OCI-LY7 (cell line): ENCODE data around the gene LUC7L2. TPM values are rescaled to one million over a fixed set of nuclear protein-coding genes. Genes with fewer than 3 reads are reported as not detected.

Experiments used
- BruUV-seq: library from RNA; stranded (reverse); fragments of 400-500 nt; replicated peaks from 2 replicates; lab custom pipeline; 2021; lab: Mats Ljungman, UMichigan
- CTCF ChIA-PET: fragments of 300-600 bp; sonication (Branson Sonifier 250); formaldehyde crosslinking; loops from one replicate; lab custom pipeline; 2022; ENCODE audit warnings: antibody characterized with exemption; ENCODE audit not compliant: unreplicated experiment; lab: Charles Lee
- POLR2A ChIA-PET: fragments of 300-600 bp; sonication (Branson Sonifier 250); formaldehyde crosslinking; loops from one replicate; lab custom pipeline; 2022; ENCODE audit warnings: antibody characterized with exemption; lab: Charles Lee
- DNase-seq: peaks from one replicate; pipeline ENCODE4 v3.0.0-alpha.2; 2015; ENCODE audit warnings: low spot score
- H2AFZ ChIP-seq: fragments of 200-600 bp; sonication (generic), shearing (Covaris generic); 2 replicates; pipeline ENCODE4 v1.6.1; 2014; ENCODE audit warnings: mild to moderate bottlenecking, antibody characterized with exemption, low read length, moderate library complexity
- H3K27ac ChIP-seq: fragments of 200-600 bp; sonication (generic); 2 replicates; pipeline ENCODE4 v1.5.1; 2014; ENCODE audit warnings: mixed run types, low read depth, mild to moderate bottlenecking, moderate library complexity, low read length, inconsistent platforms; ENCODE audit not compliant: poor library complexity, severe bottlenecking
- H3K36me3 ChIP-seq: fragments of 200-600 bp; sonication (generic); 2 replicates; pipeline ENCODE4 v1.6.1; 2014; ENCODE audit warnings: mild to moderate bottlenecking, antibody characterized with exemption, low read length, moderate library complexity, mixed read lengths; ENCODE audit not compliant: insufficient read depth
- H3K4me1 ChIP-seq: fragments of 200-600 bp; sonication (generic); 2 replicates; pipeline ENCODE4 v1.5.1; 2014; ENCODE audit warnings: mild to moderate bottlenecking, low read length; ENCODE audit not compliant: insufficient read depth, poor library complexity, severe bottlenecking
- H3K4me2 ChIP-seq: fragments of 200-600 bp; sonication (generic); 2 replicates; pipeline ENCODE4 v1.6.1; 2014; ENCODE audit warnings: mild to moderate bottlenecking, low read length
- H3K4me3 ChIP-seq: fragments of 200-600 bp; sonication (generic); 2 replicates; pipeline ENCODE4 v1.5.1; 2014; ENCODE audit warnings: mild to moderate bottlenecking, low read depth, low read length; ENCODE audit not compliant: poor library complexity, severe bottlenecking
- H3K79me2 ChIP-seq: fragments of 200-600 bp; sonication (generic); 2 replicates; pipeline ENCODE4 v1.6.1; 2016; ENCODE audit warnings: low read depth, mild to moderate bottlenecking, low read length, moderate library complexity, mixed read lengths; ENCODE audit not compliant: insufficient read depth
- H3K9me2 ChIP-seq: fragments of 200-600 bp; sonication (generic); 2 replicates; pipeline ENCODE4 v1.6.1; 2016; ENCODE audit warnings: mild to moderate bottlenecking, low read length, mixed read lengths; ENCODE audit not compliant: insufficient read depth
- H3K9me3 ChIP-seq: fragments of 200-600 bp; sonication (generic); 2 replicates; pipeline ENCODE4 v1.6.1; 2014; ENCODE audit warnings: mild to moderate bottlenecking, mixed run types, low read length, mixed read lengths
- H4K20me1 ChIP-seq: fragments of 200-600 bp; sonication (generic); 2 replicates; pipeline ENCODE4 v1.6.1; 2014; ENCODE audit warnings: mild to moderate bottlenecking, antibody characterized with exemption, low read length, moderate library complexity, mixed read lengths; ENCODE audit not compliant: insufficient read depth
- EZH2phosphoT487 ChIP-seq: fragments of 200-600 bp; sonication (generic); IDR thresholded peaks from 2 replicates; pipeline ENCODE4 v1.6.1; 2018; ENCODE audit warnings: low read depth, borderline replicate concordance, mild to moderate bottlenecking, mixed run types, antibody characterized with exemption, low read length, moderate library complexity, mixed read lengths
- intact Hi-C: fragments of 100-400 bp; cut with micrococcal nuclease; formaldehyde crosslinking; loops from one replicate; pipeline ENCODE4 v1.10.0; 2022; ENCODE audit not compliant: unreplicated experiment
- total RNA-seq, 2 experiments: library from RNA; depleted of rRNA in 1 of 2; stranded (reverse); fragments of >200 nt in 1 of 2; shearing (Covaris generic) in 1 of 2; gene quantifications; 2 replicates each; pipeline ENCODE4 v1.2.3, GENCODE V29; 2014 to 2022
- TF ChIP-seq, protein P1 (sequence below): fragments of 200-600 bp; sonication (generic); conservative IDR thresholded peaks from 2 replicates; pipeline ENCODE4 v1.5.1; 2014; ENCODE audit warnings: mild to moderate bottlenecking, antibody characterized with exemption, low read length, moderate library complexity, mixed read lengths

Gene LUC7L2
- total RNA-seq, 2 experiments from 2014 or later: 79.6 to 143 TPM

GRCh38 chr7:139329119-139329518 is 30.6 kb upstream of the LUC7L2 start:
- ChIA-PET POLR2A (interaction anchor here (0.6 to 2.1 kb wide), 2 partner anchors 10 to 34 kb away, joined by 3 to 11 read pairs; no protein-coding TSS in a partner anchor), CTCF (no interaction called here)
- intact Hi-C loops: no loop called here
- no TSS peak for BruUV-seq
- no peaks in the 10 kb centered on the region for H3K9me3 ChIP-seq
- no peak for TF ChIP-seq EZH2phosphoT487
- TF ChIP-seq, protein P1, sequence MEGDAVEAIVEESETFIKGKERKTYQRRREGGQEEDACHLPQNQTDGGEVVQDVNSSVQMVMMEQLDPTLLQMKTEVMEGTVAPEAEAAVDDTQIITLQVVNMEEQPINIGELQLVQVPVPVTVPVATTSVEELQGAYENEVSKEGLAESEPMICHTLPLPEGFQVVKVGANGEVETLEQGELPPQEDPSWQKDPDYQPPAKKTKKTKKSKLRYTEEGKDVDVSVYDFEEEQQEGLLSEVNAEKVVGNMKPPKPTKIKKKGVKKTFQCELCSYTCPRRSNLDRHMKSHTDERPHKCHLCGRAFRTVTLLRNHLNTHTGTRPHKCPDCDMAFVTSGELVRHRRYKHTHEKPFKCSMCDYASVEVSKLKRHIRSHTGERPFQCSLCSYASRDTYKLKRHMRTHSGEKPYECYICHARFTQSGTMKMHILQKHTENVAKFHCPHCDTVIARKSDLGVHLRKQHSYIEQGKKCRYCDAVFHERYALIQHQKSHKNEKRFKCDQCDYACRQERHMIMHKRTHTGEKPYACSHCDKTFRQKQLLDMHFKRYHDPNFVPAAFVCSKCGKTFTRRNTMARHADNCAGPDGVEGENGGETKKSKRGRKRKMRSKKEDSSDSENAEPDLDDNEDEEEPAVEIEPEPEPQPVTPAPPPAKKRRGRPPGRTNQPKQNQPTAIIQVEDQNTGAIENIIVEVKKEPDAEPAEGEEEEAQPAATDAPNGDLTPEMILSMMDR: no peak
- no peak overlapping the region for H3K4me3 ChIP-seq
- no peaks in the 10 kb centered on the region for H4K20me1 ChIP-seq
- no peak overlapping the region for H2AFZ ChIP-seq
- peaks cover 5% of the 10 kb centered on the region for H3K4me1 ChIP-seq
- no peaks in the 10 kb centered on the region for H3K79me2 ChIP-seq
- no peak for DNase-seq
- H3K4me2 ChIP-seq: no peak overlapping the region
- H3K27ac ChIP-seq: no peak overlapping the region
- H3K9me2 ChIP-seq: no peaks in the 10 kb centered on the region
- H3K36me3 ChIP-seq: no peaks in the 10 kb centered on the region

GRCh38 chr7:139330333-139331030 is 29.2 kb upstream of the LUC7L2 start:
- no peak overlapping the region for H3K27ac ChIP-seq
- H4K20me1 ChIP-seq: no peaks in the 10 kb centered on the region
- no peak for DNase-seq
- ChIA-PET POLR2A (interaction anchor here (0.7 to 2.1 kb wide), 2 partner anchors 9 to 333 kb away, joined by 3 to 11 read pairs; no protein-coding TSS in a partner anchor), CTCF (no interaction called here)
- no peaks in the 10 kb centered on the region for H3K9me2 ChIP-seq
- BruUV-seq: no TSS peak
- TF ChIP-seq EZH2phosphoT487: no peak
- TF ChIP-seq, protein P1: no peak
- H2AFZ ChIP-seq: no peak overlapping the region
- no peaks in the 10 kb centered on the region for H3K36me3 ChIP-seq
- H3K79me2 ChIP-seq: no peaks in the 10 kb centered on the region
- H3K4me1 ChIP-seq: peaks cover 5% of the 10 kb centered on the region
- intact Hi-C loops: no loop called here
- no peak overlapping the region for H3K4me3 ChIP-seq
- H3K9me3 ChIP-seq: no peaks in the 10 kb centered on the region
- no peak overlapping the region for H3K4me2 ChIP-seq
